Measurements from ENCODE around the gene TOR4A.

DNA sequence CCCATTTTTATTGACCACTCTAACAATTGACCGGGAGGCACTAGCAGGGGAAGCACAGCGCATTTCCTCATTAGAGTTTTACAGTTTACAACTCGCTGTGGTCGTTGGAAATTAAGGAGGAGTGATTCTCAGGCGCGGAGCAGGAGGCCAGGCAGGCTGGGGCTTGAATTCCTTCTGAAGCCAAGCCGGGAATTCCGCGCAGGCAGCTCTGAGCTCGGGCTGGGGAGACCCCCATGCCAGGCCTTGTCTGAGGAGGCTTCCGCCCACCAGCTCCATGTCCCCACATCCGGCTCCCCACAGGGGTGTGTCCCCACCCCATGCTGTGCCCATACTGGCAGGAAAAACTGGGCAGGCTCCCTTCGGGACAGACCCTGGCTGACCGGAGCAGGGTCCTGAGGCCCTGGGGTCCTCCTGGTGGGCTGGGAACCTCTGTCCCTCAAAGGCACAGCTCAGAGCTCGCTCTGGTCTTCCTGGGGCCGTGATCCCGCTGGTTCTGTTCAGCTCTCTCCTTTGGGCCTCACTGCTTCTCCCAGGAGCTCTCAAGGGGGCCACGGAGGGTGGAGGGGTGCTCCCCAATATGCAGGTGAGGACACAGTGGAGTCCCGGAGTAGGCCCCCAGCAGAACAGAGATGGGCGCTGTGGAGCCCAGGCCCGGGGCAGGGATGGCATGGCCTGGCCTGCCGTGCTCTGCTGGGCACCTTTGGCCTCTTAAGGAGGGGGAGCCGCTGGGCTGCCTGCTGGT, 25.8 kb downstream of the TOR4A start:
- TF ChIP-seq, protein P1, sequence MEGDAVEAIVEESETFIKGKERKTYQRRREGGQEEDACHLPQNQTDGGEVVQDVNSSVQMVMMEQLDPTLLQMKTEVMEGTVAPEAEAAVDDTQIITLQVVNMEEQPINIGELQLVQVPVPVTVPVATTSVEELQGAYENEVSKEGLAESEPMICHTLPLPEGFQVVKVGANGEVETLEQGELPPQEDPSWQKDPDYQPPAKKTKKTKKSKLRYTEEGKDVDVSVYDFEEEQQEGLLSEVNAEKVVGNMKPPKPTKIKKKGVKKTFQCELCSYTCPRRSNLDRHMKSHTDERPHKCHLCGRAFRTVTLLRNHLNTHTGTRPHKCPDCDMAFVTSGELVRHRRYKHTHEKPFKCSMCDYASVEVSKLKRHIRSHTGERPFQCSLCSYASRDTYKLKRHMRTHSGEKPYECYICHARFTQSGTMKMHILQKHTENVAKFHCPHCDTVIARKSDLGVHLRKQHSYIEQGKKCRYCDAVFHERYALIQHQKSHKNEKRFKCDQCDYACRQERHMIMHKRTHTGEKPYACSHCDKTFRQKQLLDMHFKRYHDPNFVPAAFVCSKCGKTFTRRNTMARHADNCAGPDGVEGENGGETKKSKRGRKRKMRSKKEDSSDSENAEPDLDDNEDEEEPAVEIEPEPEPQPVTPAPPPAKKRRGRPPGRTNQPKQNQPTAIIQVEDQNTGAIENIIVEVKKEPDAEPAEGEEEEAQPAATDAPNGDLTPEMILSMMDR (conservative IDR thresholded peaks at IDR 0.05 in 1 of 2, IDR thresholded peaks at IDR 0.05 in 1 of 2; ENCODE audit: extremely low read depth in 1 of 2, insufficient read depth in 1 of 2, low read depth in 1 of 2, low read length in 2 of 2), result no peak
- no peak for TF ChIP-seq EZH2 (IDR thresholded peaks at IDR 0.05; ENCODE audit: borderline replicate concordance, low read length)

Measured in mammary epithelial cell (primary cell).